Stomach (tissue), 9 donors: ENCODE measurements around the gene SLC49A4. TPM values are rescaled to one million over a fixed set of nuclear protein-coding genes. Genes with fewer than 3 reads are reported as not detected.

Experiments used
- DNase-seq, 2 donors: peaks; one replicate each; pipeline versions ENCODE4 v3.0.0 to v3.0.0-alpha.2; 2013 to 2019
- H3K27ac ChIP-seq, 5 donors: fragments of 200-600 bp in 4 of 5; sonication (generic) in 4 of 5; one replicate each; pipeline ENCODE4 v1.5.1; 2013 to 2019; ENCODE audit warnings: mild to moderate bottlenecking in 1 of 5, moderate library complexity in 1 of 5
- H3K27me3 ChIP-seq, 3 donors: fragments of 200-600 bp; sonication (generic); one replicate each; pipeline ENCODE4 v1.5.1; 2017 to 2019; ENCODE audit warnings: mixed run types in 1 of 3
- H3K36me3 ChIP-seq, 4 donors: fragments of 200-600 bp; sonication (generic); 1 replicate in 3 of 4; 2 replicates in 1 of 4; pipeline ENCODE4 v1.5.1; 2016 to 2019
- H3K4me1 ChIP-seq, 4 donors: fragments of 200-600 bp; sonication (generic); one replicate each; pipeline ENCODE4 v1.5.1; 2016 to 2019
- H3K4me3 ChIP-seq, 4 donors: fragments of 200-600 bp; sonication (generic) in 3 of 4; one replicate each; pipeline ENCODE4 v1.5.1; 2016 to 2019; ENCODE audit warnings: mild to moderate bottlenecking in 1 of 4
- H3K9me3 ChIP-seq, 4 donors: fragments of 200-600 bp; sonication (generic); one replicate each; pipeline ENCODE4 v1.5.1; 2016 to 2019
- EP300 ChIP-seq: sonication (generic); formaldehyde crosslinking; IDR thresholded peaks from one replicate; pipeline ENCODE4 v1.6.1; 2017; ENCODE audit warnings: antibody characterized with exemption
- POLR2A ChIP-seq, 4 donors: fragments of 450-650 bp; IDR thresholded peaks; one replicate each; pipeline ENCODE4 v1.6.1; 2016; ENCODE audit warnings: antibody characterized with exemption in 4 of 4, control low read depth in 2 of 4, mild to moderate bottlenecking in 1 of 4, moderate library complexity in 1 of 4
- POLR2AphosphoS5 ChIP-seq, 3 donors: sonication (generic); formaldehyde crosslinking; IDR thresholded peaks; one replicate each; pipeline ENCODE4 v1.6.1; 2016; ENCODE audit warnings: antibody characterized with exemption in 3 of 3
- WGBS, 5 donors: extraction: QIAGEN DNeasy Blood & Tissue Kit in 3 of 5; methylation state at CpG; one replicate each; pipeline versions ENCODE4 v1.1.5 to v1.1.7; 2013 to 2018; 5-methylcytosine and 5-hydroxymethylcytosine counted together
- intact Hi-C: fragments of 100-400 bp; cut with DNase I; formaldehyde crosslinking; loops from one replicate; pipeline ENCODE4 v1.15.1; 2023; ENCODE audit warnings: low total_unique reads
- polyA plus RNA-seq, 3 donors: library from polyadenylated mRNA; stranded (reverse); fragments of 200-250 nt; gene quantifications; one replicate each; pipeline ENCODE4 v1.2.3, GENCODE V29; 2013
- total RNA-seq, 5 donors: library from RNA; depleted of rRNA; stranded (reverse); fragments of >200 nt; gene quantifications; one replicate each; pipeline versions ENCODE4 v1.1.0 to v1.2.3, GENCODE V29; 2014 to 2016
- TF ChIP-seq, protein P1 (sequence below), 7 experiments: fragments of 450-650 bp in 4 of 7; fragments of 200-600 bp in 3 of 7; sonication (generic) in 3 of 7; IDR thresholded peaks; one replicate each; pipeline ENCODE4 v1.5.1; 2016 to 2019; ENCODE audit warnings: antibody characterized with exemption in 7 of 7, control low read depth in 2 of 7, mild to moderate bottlenecking in 1 of 7
- donor health status: healthy with polysubstance abuse.
- donor health status: Bipolar disorder and iron deficiency.
- donor health status: healthy.

Gene SLC49A4
- total and polyA plus RNA-seq, 8 donors: 0.31 to 28.8 (median 3.6) TPM

DNA sequence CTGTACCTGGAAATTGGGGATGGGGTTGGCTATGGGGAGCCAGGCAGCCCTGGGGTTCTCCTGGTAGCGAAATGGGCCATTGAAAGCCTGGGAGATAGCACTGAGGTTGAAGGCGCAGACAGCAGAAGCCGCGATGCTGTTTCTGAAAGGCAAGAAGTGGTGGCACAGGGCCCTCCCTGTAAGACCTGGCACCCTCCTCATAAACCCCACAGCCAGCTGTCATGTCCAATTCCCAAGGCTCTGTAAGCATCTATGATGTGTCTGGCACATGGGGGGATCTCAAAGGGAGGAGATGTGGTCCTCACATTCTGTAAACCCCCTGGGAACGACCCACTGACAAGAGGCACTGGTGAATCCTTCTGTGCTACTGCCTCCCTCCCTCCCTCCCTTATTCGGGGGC, 128.7 kb downstream of the SLC49A4 start:
- H3K9me3 ChIP-seq: no peaks in the 10 kb centered on the region
- no peak for DNase-seq
- H3K36me3 ChIP-seq: no peaks in the 10 kb centered on the region
- WGBS, 5 donors: 71 to 86% (median 75%) methylated on average over 6 of the region's 6 CpGs
- intact Hi-C loops: no loop called here
- no peak overlapping the region for H3K27ac ChIP-seq
- peaks cover 10 to 58% (median 32%) of the 10 kb centered on the region in 3 donors for H3K27me3 ChIP-seq
- no peak overlapping the region for H3K4me3 ChIP-seq
- peaks cover 9 to 11% (median 11%) of the 10 kb centered on the region in 4 donors for H3K4me1 ChIP-seq
- no peak for TF ChIP-seq POLR2AphosphoS5 (IDR thresholded peaks at IDR 0.05)
- TF ChIP-seq, protein P1, sequence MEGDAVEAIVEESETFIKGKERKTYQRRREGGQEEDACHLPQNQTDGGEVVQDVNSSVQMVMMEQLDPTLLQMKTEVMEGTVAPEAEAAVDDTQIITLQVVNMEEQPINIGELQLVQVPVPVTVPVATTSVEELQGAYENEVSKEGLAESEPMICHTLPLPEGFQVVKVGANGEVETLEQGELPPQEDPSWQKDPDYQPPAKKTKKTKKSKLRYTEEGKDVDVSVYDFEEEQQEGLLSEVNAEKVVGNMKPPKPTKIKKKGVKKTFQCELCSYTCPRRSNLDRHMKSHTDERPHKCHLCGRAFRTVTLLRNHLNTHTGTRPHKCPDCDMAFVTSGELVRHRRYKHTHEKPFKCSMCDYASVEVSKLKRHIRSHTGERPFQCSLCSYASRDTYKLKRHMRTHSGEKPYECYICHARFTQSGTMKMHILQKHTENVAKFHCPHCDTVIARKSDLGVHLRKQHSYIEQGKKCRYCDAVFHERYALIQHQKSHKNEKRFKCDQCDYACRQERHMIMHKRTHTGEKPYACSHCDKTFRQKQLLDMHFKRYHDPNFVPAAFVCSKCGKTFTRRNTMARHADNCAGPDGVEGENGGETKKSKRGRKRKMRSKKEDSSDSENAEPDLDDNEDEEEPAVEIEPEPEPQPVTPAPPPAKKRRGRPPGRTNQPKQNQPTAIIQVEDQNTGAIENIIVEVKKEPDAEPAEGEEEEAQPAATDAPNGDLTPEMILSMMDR (IDR thresholded peaks at IDR 0.05): no peak
- no peak for TF ChIP-seq EP300
- no peak for TF ChIP-seq POLR2A (IDR thresholded peaks at IDR 0.05)

DNA sequence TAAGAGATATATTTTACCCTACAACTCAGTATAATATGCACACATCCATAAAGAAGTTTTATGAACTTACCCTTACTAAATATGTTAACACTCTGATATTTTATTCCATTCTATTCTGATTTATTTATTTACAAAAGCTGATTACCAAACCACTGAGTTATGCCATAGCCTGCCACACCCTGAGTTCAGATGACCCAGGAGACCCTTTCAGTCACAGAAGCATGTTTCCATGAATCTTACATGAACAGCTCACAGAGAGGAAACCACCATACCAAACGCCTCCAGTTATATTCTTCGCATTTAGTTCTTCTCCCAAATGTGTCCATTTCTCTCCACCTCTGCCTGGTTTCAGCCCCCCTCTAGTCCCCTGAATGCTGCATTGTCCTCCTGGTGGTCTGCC, 129.2 kb downstream of the SLC49A4 start:
- intact Hi-C loops: no loop called here
- no peak for TF ChIP-seq POLR2A (IDR thresholded peaks at IDR 0.05)
- TF ChIP-seq, protein P1 (IDR thresholded peaks at IDR 0.05): no peak
- no peak for TF ChIP-seq EP300
- TF ChIP-seq POLR2AphosphoS5 (IDR thresholded peaks at IDR 0.05): no peak
- H3K27me3 ChIP-seq: peaks cover 10 to 62% (median 32%) of the 10 kb centered on the region in 3 donors

DNA sequence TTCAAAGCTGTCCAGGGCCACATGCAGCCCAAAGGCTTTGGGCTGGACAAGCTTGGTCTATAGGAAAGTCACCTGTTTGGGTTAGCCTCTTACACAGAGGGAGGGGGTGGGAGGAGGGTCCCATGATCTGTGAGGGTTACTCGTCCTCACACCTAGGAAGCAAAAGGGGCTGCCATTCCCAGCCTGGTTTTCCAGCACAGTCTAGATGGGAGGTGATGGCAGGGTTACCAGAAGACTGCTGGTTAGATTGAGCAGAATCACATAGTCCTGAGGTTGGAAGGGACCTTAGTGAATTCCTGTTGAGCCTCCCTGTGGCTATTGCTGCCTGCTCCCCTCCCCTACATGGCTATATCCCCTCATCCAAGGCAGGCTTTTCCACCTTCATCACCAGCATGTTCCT, 130.9 kb downstream of the SLC49A4 start:
- no peak for TF ChIP-seq EP300
- no peak for TF ChIP-seq POLR2A (IDR thresholded peaks at IDR 0.05)
- TF ChIP-seq, protein P1 (IDR thresholded peaks at IDR 0.05): no peak
- no peak for TF ChIP-seq POLR2AphosphoS5 (IDR thresholded peaks at IDR 0.05)
- 76 to 91% (median 88%) methylated on average over 1 of the region's 1 CpG for WGBS, 5 donors
- H3K36me3 ChIP-seq: no peaks in the 10 kb centered on the region
- peaks cover 9 to 11% (median 11%) of the 10 kb centered on the region in 4 donors for H3K4me1 ChIP-seq
- no peak for DNase-seq
- H3K9me3 ChIP-seq: no peaks in the 10 kb centered on the region
- H3K4me3 ChIP-seq: no peak overlapping the region
- peaks cover 10 to 67% (median 27%) of the 10 kb centered on the region in 3 donors for H3K27me3 ChIP-seq
- intact Hi-C loops: no loop called here
- no peak overlapping the region for H3K27ac ChIP-seq

More for the DNA sequence above, 129.2 kb downstream of the SLC49A4 start:
- Histone ChIP-seq H3K9me3 (no peaks in the 10 kb centered on the region), H3K27ac (no peak overlapping the region), H3K4me1 (peaks cover 9 to 11% (median 11%) of the 10 kb centered on the region in 4 donors), H3K36me3 (no peaks in the 10 kb centered on the region), H3K4me3 (no peak overlapping the region)
- no peak for DNase-seq
- WGBS, 5 donors: 61 to 88% (median 83%) methylated on average over 2 of the region's 2 CpGs

DNA sequence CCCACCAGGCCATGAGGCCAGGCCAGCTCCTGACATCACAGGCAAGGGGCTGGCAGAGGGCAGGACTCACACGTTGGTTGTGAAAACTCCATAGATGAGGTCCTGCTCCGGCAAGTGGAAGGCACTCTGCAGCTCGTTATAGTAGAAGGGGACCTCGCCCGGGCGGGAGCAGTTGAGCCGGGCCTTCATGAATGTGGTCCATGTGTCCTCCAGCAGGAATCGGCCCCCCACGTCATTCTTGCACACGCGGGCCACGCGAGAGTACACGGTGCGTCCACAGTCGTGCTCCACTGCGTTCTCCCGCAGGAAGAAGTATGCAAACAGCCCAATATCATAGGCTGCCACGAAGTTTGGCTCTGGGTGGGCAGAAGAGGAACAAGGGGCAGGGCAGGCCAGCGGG, 131.5 kb downstream of the SLC49A4 start:
- no peaks in the 10 kb centered on the region for H3K9me3 ChIP-seq
- no peaks in the 10 kb centered on the region for H3K36me3 ChIP-seq
- TF ChIP-seq, protein P1 (IDR thresholded peaks at IDR 0.05): no peak
- TF ChIP-seq POLR2A (IDR thresholded peaks at IDR 0.05): no peak
- no peak for TF ChIP-seq EP300
- TF ChIP-seq POLR2AphosphoS5 (IDR thresholded peaks at IDR 0.05): no peak
- peaks cover 9 to 11% (median 11%) of the 10 kb centered on the region in 4 donors for H3K4me1 ChIP-seq
- intact Hi-C loops: no loop called here
- H3K27ac ChIP-seq: no peak overlapping the region
- no peak for DNase-seq
- 82 to 95% (median 89%) methylated on average over 3 to 20 of the region's 20 CpGs for WGBS, 5 donors
- peaks cover 10 to 62% (median 21%) of the 10 kb centered on the region in 3 donors for H3K27me3 ChIP-seq
- no peak overlapping the region for H3K4me3 ChIP-seq
